SHP77 treated with DMSO at 0.1 percent for 48 hours (cell line): ENCODE data around the gene MT1HL1.
"Not testable (repeated sequence)": the region's sequence is repeated elsewhere in the genome, so short reads cannot be mapped to it uniquely, and the experiment has no call there.

Experiments
- DNase-seq: peaks from one replicate; lab custom pipeline; 2025; lab: John Stamatoyannopoulos, UW

The MT1HL1 gene

DNA sequence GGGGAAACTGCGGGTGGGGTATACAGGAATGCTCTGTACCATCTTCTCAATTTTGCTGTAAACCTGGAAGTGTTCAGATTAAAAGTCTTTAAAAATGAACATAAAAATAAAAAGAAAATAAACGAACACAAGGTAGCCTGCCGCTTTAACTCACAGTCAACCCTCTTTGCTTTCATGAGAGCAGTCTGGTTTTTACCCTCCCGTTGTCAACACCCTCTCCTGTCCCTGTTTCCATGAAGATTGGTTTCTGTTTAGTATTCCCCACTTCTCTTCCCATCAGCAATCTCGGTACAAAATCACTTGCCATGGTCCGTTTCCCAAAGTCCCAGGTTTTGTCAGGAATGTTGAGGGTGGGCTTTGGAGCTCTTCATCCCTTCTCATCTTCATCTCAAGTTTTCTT lies 28.8 kb downstream of the MT1HL1 start:
- no peak for DNase-seq

DNA sequence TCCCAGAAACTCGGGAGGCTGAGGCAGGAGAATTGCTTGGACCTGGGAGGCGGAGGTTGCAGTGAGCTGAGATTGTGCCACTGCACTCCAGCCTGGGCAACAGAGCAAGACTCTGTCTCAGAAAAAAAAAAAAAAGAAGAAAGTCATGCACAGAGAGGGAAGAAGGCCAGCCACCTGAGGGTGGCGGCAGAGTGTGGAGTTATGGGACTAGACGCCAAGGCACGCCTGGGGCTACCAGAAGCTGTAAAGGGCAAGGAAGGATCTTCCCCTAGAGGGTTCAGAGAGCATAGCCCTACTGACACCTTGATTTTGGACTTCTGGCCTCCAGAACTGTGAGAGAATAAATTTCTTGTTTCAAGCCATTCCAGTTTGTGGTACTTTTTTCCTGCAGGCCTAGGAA lies 30.2 kb downstream of the MT1HL1 start:
- DNase-seq, result not testable (repeated sequence)

DNA sequence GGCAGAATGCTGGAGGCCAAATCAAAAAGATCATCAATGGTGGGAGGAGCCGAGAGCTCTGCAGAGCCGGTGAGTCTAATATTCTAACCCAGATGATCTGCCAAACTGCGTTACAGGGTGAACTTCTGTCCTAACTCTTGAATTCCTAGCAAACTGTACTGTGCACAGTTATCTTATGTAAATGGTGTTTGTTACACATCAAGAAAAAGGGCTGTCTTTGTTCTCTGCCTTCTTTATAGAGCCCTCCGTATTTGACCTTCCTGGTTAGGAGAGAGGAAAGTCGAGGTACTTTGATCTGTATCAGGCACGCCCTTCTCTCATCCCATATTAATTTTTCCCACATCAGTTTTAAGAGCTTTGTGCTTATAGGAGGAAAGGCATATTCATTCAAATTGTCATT lies 37.6 kb downstream of the MT1HL1 start:
- DNase-seq, result no peak

DNA sequence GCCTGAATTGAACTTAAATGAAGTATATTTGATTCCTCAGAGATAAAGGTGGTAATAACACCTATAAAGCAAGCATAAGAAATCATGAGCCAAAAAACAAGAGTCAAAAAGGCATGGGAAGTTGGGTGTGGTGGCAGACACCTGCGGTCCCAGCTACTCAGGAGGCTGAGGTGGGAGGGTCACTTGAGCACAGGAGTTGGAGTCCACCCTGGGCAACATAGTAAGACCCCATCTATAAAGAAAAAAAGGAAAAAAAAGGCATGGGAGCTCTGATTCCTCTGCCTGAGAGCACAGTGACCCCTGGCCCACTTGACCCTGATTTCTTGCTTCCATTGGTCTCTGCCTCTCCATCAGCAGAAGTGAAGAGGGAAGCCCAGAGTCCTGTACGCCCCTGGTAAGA lies 40.3 kb downstream of the MT1HL1 start:
- no peak for DNase-seq

DNA sequence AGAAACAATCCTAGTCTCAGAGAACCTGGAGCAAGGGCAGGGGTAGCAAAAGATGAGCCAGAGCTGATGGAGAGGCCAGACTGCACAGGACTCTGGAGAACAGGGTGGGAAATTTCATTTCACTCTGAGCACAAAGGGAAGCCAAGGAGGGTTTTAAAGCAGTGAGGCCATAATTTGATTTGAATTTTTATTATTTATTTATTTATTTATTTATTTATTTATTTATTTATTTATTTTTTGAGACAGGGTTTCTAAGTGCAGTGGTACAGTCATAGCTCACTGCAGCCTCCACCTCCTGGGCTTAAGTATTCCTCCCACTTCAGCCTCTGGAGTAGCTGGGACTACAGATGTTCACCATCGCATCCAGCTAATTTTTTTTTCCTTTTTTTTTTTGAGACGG lies 45.1 kb downstream of the MT1HL1 start:
- DNase-seq, result no peak

DNA sequence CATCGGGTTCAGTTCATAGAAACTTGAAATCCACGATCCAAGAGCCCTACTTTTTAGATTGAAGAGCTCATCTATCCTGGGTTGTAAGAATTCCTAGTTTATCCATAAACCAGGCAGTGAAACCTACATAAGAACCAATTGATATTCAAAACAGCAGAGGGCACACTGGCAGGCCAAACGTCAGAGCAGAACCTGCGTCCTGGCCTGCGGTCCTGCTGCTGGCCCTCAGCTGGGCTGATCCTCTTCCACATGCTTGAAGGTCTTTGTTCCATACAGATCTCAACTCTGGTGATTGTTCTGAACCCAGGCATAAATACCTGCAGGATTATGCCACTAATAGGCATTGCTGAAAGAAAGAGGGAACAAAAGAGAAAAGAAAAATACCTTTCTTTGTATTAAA lies 47.0 kb downstream of the MT1HL1 start:
- DNase-seq, result no peak
